ENCODE data around the gene FOXK2.

The FOXK2 gene

GRCh38 chr17:82648165-82648668 lies 128.7 kb downstream of the FOXK2 start, which contains the start of gene WDR45B:
TSS of gene WDR45B (minus strand) at chr17:82648444. CDS start at chr17:82648340, 104 bp downstream.
- peak; percentile 84 to 90 for DNase-seq

- no peak for DNase-seq
These were observed 129.3 kb downstream of the FOXK2 start for GRCh38 chr17:82648742-82649331.

GRCh38 chr17:82649501-82650261 lies 130.1 kb downstream of the FOXK2 start:
- DNase-seq: no peak

- no peak for DNase-seq
These were observed 131.2 kb downstream of the FOXK2 start for GRCh38 chr17:82650723-82651122.

GRCh38 chr17:82653651-82654528 lies 134.4 kb downstream of the FOXK2 start:
- DNase-seq: no peak
